Pons (tissue), 1 donor: ENCODE measurements around the gene CAMKV.
A peak's percentile ranks its signal among the peaks of the same experiment; 100 is the strongest.
"Not testable (repeated sequence)": the region's sequence is repeated elsewhere in the genome, so short reads cannot be mapped to it uniquely, and the experiment has no call there.

Source experiments
- DNase-seq: peaks from one replicate; pipeline ENCODE4 v3.0.0-alpha.2; 2016; ENCODE audit warnings: low spot score

The CAMKV gene, protein sequence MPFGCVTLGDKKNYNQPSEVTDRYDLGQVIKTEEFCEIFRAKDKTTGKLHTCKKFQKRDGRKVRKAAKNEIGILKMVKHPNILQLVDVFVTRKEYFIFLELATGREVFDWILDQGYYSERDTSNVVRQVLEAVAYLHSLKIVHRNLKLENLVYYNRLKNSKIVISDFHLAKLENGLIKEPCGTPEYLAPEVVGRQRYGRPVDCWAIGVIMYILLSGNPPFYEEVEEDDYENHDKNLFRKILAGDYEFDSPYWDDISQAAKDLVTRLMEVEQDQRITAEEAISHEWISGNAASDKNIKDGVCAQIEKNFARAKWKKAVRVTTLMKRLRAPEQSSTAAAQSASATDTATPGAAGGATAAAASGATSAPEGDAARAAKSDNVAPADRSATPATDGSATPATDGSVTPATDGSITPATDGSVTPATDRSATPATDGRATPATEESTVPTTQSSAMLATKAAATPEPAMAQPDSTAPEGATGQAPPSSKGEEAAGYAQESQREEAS

DNA sequence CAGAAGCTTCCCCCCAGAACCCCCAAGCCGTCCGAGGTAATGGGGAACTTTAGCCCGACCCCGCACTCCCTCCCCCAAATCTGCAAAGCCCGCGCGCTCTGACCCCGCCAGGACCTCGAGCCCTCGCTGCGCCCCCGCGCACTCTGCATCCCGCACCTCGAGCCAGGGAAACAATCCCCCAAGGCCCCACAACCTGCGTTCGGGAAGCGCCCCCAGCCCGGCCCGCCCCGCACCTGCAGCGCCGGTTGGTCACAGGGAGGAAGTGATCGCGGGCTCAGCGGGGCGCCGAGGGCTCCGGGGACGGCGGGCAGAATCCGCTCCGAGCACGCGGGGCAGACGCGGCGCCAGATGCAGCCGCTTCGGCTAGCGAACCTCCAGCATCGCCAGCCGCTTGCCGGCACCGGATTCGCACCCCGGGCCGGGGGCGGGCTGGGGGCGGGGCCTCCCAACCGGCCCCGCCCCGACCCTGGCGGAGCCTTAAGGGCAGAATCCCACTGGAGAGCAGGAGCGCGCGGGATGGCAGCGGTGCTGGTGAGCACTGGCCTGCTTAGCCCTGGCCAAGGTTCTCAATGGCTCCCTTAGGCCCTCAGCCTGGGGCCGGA lies at the start of gene CAMKV:
Gene CAMKV, minus strand, starts transcription at position 382 of the 602 bp plus-strand sequence. CDS start 7,518 bp downstream, outside the sequence.
- no peak for DNase-seq

DNA sequence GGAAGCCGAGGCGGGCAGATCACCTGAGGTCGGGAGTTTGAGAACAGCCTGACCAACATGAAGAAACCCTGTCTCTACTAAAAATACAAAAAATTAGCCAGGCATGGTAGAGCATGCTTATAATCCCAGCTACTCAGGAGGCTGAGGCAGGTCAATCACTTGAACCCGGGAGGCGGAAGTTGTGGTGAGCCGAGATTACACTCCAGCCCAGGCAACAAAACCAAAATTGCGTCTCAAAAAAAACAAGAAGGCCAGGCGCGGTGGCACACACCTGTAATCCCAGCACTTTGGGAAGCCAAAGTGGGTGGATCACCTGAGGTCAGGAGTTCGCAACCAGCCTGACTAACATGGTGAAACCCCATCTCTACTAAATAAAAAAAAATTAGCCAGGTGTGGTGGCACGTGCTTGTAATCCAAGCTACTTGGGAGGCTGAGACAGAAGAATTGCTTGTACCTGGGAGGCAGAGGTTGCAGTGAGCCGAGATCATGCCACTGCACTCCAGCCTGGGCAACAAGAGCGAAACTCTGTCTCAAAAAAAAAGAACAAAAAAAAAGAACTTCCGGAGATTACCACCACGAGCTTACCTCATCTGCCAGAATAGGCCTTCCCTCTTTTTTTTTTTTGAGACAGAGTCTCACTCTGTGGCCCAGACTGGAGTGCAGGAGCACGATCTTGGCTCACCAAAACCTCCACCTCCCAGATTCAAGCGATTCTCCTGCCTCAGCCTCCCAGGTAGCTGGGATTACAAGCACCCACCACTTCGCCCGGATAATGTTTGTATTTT lies 48.3 kb upstream of the CAMKV start:
- not testable (repeated sequence) for DNase-seq

DNA sequence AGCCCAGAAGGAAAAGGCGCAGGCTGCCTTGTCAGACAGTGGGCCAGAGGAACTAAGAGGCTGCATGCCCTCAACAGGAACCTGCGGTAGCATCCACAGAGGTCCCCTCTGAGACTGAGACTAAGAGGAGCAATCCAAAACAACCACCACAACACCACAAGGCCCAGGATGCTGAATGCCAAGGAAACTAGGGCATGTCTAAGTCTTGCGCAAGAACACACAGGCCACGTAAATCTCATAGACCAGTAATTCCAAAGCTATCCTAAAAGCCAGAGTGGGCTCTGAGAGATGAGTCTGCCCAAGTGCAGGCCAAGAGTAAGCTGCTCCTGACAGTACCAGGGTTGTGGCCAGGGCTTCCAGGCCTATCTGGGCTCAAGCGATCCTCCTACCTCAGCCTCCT lies 47.0 kb upstream of the CAMKV start:
- no peak for DNase-seq

DNA sequence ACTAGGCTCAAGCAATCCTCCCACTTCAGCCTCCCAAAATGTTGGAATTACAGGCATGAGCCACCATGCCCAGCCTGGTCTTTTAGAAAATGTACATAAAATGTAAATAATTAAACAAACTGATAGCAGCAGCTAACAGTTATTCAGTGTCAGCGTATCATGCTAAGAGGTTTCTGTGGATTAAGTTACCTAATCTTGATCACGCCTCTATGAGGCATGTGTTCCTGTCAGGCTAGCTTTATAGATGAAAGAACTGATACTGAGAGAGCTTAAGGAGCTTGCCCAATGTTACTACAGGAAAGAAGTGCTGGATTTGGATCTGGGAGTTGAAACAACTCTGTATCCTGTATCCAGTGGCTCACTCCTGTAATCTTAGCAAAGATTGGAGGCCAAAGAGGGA lies 45.2 kb upstream of the CAMKV start:
- no peak for DNase-seq

DNA sequence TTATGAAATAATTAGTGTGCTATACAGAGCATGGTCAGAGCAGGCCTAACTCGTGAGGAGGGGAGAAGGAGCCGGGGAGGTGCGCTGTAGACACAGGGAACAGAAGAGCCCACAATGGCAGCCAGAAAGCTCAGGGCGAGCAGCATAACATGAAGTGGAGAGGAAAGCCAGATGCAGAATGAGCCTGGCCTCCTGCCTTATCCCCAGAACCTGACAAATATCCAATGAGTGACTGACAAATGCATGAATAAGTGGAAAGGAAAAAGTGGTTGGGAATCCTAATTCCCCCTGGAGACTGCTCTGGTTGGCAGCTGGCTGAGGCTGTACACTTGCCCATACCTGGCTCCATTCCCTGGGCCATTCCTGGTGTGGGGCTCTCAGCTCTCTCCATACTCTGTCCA lies 43.2 kb upstream of the CAMKV start:
- peak; percentile 25 for DNase-seq

DNA sequence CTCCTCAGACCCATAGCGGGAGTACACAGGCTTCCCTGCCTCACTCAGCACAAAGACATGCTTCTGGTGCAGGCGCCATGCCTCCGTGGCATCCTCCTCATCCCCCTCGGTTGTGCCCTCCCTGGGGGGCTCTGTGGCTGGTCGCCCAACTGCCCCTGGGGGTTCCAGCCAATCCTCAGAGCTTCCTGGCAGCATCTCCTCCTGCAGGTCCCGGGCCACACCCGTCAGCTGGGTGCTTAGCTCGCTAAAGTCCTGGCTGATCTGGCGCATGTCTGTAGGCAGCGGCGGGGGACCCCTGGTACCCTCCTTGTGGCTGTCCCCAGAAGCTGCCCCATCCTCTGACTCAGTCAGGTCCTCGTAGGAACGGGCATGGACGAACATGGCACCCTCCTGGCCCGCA lies 41.9 kb upstream of the CAMKV start:
- DNase-seq: no peak

DNA sequence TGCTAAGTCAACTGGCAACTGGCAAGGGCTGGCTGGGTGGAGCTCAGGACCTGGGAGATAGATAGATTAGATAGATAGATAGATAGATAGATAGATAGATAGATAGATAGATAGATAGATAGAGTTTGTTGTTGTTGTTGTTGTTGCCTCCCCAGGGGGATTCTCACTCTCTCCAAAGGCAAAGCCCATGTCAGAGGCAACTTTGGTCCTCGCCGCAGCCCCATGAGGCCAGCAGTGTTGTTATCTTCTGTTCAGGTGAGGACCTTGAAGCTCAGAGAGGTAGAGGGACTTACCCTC lies 41.4 kb upstream of the CAMKV start:
- DNase-seq: no peak

DNA sequence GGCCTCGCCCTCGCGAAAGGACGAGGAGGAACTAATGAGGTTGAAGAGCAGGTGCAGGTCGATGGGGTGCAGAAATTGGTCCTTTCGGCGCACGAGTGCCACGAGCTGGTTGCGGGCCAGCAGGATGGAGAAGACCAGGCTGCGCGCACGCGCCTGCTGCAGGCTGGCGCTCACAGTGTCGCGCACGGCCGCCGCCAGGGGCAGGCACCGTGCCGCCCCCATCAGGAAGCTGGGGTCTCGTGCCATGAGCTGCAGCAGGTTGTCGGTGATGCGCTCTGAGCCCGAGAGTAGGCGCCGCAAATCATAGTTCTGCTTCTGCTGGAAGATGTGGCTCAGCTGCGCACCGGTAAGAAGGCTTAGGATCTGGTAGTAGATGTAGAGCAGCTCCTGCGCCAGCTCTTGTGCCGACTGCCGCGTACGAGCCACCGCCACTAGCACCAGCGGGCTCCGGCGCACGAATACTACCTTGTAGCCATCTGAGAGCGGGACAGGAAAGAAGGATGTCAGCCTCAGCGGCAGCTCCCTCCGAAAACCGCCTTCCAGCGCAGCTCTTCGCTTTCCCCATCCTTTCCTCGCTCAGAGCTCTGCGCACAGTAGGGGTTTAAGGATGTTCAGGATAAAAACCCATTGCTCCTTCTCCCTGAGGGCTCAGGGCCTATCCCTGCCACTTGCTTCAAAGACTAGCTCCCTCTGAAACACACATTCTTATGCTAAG lies 40.9 kb upstream of the CAMKV start:
- DNase-seq: no peak

DNA sequence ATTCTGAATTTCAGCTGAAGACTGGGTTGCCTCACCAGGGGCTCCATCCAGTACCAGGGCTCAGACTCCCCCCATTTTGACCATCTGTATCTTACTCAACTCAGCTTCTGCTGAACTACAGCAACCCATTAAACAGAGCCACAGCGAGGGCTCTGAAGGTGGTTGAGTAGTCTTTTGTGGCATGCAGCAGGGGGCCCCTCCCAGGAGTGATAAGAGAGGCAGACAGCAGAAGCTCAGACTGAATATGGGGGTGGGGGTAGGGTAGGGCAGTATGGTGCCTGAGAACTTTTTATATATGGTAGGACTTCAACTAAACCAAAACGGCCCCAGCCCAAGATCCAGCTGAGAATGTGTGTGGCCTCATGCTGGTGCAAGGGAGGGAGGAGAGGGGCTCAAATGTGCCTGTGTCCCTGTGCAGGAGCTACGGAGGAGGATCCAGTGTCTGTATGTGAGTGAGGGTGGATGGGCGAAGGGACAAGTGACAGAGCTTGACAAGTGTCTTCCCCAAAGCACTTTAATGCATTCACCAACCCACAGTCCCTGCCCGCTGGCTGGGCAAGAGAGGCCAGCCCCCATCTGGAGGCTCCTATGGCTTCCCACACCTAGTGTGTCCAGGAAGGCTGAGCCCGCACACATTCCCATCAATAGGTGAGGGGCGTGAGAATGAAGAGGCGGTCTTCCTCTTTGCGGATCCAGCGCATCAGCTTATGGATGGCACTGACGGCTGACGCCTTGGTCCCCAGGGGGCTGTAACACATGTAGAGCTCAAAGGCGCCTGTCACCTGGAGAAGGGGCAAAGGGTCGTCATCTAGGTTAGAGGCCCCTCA lies 38.9 kb upstream of the CAMKV start:
- no peak for DNase-seq

DNA sequence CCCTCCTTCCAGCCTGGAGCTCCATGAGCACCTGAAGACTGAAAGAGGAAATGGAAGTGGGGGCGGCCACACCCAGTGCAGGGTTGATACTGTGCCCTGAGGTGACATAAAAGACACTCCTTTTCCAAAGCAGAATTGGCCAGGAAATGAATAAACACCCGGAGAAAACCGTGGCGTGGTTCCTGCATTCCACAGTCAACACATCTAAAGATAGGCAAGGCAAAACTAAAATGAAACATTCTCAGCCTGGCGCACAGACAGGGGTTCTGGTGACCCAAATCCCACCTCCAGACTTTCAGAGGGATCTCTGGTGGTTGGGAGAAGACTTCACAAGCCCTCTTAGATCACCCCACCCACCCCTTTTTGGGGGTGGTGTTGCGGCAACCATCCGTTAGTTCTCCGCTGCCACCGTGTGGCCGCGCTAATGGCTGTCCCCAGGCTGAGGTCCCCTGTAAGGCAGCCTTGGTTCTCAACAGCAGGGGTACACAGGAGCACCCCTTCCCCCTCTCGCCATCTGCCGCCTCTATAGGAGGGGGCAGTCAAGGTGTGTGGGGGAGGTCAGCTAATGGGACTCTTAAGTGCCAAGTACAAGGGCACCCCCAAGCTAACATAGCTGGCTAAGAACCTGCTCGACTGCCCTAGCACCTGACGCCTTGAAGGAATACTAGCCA lies 36.5 kb upstream of the CAMKV start:
- DNase-seq: peak; percentile 22

DNA sequence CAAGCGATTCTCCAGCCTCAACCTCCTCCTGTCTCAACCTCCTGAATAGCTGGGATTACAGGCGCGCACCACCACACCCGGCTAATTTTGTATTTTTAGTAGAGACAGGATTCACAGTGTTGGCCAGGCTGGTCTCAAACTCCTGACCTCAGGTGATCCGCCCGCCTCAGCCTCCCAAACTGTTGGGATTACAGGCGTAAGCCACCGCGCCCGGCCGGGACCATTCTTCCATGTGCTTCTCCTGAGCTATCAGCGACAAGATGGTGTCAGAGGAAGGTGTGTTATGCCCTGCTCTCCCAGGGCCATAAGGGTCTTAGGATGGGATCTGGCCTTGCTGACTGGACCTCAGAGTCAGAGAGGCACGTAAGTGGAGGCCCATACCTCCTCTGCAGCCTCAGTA lies 34.7 kb upstream of the CAMKV start:
- DNase-seq: not testable (repeated sequence)

DNA sequence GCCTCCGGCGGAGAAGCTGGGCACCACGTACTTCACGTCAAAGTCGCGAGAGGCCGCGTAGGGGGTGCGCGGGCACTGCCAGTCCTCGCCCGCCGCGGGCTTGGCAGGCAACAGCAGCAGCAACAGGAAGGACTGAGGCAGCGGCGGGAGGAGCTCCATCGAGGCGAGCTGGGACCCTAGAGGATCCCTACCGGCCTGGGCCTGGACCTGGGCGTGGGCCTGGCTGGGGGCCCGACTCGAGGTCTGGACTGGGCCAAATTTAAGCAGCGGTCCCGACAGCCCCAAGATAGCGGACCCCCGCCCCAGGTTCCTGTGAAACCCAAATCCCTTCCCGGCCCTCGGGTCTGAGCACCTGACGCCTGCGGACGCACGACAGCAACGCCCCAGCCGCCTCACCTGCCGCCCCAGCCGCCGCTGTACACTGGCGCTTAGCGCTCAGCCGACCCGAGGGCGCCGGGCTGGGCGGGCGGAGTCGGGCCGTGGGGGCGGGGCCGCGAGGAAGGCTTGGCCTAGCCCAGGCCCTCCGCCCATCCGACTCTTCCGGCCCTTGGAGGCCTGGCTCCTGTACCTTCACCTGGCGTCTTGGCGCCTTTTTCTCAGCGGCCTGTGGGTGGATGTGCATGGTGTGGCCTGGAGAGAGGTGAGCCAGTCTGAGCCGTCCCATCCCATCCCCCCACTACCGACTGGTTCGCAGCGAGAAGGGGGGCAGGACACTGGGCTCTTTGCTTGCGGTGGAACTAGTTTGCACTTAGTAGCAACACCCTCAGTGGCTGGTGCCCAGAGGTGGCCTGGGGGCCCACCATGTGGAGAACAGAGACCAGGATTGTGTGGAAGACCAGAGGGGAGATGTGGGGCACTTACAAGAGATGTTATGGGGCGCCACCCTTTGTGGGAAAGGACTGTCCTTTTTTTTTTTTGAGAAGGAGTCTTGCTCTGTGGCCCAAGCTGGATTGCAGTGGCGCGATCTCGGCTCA lies 34.0 kb upstream of the CAMKV start, which contains the start of gene MST1R:
Gene MST1R, minus strand, starts transcription at position 423 of the 974 bp plus-strand sequence. Its CDS starts 264 bp downstream, at position 159.
- no peak for DNase-seq

DNA sequence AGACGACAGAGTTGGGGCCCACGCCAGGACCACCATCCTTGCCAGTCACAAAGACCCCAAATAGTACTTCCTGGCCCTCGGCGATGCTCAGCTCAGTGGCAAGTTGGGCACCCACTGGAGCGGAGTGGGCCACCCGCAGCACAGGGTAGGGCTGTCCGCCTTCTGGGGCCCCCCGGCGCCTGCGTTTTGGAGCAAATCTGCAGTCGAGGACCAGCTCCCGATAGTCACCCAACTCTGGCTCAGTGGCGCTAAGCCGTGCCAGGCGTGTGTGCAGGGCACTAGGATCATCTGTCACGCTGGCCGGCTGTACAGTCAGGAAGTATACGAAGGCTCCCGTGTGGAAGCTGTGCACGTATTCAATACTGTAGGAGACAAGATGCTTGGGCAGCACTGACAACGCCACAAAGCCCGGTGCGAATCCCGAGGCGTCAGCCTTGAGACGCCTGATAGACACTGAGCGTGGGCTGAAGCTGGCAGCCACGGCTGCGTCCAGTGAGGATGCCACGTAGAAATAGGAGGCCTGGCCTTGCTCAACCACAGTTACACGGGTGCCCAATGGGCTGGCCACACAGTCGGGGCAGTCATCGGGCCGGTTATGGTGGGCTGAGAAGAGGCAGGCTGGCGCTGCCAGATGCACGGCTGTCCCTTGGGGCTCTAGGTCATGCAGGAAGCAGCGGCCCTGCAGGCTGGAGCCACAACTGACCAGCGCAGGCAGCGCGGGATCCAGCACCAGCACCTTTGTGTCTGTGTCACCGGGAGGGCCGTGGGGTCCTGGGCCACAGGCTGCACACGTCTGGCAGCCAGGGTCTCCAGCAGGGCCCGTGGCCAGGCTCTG lies 33.0 kb upstream of the CAMKV start:
- no peak for DNase-seq

DNA sequence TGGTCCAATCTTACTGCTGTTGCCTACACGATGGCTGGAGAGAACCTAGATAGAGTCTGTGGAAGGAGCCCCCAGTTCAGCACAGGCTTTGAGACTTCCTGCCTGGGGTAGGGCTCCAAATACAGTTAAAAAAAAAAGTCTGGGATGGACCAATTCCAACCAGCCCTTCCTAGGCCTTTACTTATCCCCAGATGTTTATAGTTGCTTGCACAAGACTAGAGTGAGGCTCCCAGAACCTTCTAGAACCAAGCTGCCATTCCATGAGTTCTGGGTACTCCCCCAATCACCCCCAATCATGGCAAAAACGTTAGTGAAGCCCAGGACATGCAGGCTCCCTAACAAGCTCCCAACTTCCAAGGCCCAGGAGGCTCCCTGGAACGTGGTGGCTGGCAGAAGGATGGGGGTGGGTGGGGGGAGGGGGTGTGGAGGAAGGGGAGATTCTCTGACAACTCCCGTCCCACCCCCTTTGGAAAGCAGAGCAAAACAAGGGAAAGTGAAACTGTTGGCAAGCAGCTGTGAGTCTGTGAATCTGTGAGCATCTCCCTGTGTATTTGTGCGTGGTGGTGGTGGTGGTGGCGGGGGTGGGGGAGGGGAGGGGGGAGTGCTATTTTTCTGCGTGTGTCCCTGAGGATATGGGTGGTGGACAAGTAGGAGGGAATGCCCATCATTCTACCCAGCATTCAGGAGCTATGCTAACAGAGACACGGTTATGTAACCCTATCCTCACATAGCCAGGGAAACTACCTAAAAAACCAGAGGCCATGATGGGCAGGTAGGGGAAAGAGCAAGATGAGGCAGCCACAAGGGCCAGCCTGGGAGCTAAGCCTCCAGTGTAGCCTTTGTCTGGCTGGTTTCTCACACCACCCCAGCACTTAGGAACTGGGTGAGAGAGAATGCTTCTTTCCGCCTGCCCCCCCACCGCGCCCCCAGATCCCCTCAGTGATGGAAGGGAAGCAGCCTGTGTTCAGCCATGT lies 31.9 kb upstream of the CAMKV start:
- DNase-seq: no peak

DNA sequence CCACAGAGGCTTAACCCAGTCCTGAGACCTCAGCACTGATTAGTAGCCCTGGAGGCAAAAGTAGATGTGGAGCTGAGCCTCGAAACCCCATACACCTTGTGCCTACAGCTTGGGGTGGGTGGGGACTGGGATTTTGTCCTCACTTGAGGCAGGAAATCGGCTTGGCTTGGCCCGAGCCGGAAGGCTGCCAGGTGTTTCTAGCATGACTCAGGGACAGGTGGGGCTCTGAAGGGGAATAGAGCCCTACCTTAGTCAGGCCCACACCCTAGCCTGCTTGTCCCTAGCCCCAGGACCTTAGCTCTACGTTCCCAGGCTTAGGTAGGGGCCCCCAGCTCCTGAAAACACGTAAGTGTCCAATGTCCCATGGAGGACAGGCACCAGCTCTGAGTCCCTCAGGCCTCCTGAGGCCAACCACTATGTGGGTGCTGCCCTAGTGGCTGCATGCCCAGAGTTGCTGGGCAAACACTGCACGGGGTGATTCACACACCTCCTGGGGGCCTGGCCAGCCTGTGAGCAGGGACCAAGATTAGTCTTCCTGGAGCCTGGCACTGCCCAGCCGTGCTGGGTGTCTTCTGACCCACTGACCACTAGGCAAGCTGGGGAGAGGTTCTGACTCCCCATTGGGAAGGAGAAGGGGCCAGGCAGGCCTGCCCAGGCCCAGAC lies 30.9 kb upstream of the CAMKV start:
- no peak for DNase-seq

DNA sequence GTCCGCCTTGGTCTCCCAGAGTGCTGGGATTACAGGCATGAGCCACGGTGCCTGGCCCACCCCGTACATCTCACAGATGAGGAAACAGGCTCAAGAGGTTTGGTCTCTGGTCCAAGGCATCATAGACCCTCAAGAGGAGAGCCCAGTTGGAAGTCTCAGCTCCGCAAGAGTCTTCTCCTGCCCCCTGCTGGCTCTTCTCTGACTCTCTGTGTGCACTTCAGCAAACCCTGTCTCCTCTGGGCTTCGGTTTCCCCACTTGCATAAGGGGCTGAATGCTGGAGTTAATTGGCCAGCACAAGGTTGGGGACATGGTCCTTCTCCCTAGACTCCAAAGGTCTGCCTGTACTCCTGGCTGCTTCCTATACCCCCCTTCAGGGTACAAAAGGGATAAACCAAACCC lies 30.1 kb upstream of the CAMKV start:
- DNase-seq: no peak

DNA sequence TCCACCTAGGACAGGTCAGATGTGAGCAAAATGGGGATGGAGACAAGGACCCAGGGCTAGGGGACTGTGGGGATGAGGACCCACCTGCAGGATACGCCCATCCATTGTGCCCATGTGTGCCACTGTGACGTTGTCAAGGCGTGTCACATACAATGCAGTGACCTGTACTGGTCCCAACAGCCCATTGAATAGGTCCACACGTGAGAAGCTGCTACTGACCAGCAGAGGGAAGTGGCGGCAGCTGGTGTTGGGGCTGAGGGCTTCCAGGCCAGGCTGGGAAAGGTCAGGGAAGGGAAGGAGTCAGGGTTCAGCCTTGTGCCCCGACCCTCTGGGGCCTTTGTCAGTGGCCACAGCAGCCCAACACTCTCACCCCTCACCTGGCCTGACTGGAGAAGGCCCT lies 29.3 kb upstream of the CAMKV start:
- no peak for DNase-seq
